MV-4-11 (cell line): ENCODE results near the gene CUX1.
"Not testable (repeated sequence)": the region's sequence is repeated elsewhere in the genome, so short reads cannot be mapped to it uniquely, and the experiment has no call there.

Experiments used
- DNase-seq: peaks from one replicate; lab custom pipeline; 2025; lab: John Stamatoyannopoulos, UW

CUX1 gene

DNA sequence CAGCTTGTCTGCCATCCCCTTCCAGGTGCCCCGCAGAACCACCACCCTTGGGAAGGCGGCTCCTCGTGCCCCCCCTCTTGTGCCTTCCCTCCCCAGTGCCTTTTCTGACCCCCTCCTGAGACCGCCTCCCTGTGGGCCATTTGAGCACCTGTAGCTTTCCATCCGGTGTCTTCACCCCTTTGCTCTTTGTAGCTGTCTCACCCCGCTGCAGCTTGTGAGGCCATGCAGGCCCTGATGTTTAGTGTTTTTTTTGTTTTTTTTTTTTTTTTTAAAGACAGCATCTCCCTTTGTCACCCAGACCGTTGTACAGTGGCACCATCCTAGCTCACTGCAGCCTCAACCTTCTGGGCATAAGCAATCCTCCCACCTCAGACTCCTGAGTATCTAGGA, 52.5 kb downstream of the CUX1 start:
- no peak for DNase-seq

DNA sequence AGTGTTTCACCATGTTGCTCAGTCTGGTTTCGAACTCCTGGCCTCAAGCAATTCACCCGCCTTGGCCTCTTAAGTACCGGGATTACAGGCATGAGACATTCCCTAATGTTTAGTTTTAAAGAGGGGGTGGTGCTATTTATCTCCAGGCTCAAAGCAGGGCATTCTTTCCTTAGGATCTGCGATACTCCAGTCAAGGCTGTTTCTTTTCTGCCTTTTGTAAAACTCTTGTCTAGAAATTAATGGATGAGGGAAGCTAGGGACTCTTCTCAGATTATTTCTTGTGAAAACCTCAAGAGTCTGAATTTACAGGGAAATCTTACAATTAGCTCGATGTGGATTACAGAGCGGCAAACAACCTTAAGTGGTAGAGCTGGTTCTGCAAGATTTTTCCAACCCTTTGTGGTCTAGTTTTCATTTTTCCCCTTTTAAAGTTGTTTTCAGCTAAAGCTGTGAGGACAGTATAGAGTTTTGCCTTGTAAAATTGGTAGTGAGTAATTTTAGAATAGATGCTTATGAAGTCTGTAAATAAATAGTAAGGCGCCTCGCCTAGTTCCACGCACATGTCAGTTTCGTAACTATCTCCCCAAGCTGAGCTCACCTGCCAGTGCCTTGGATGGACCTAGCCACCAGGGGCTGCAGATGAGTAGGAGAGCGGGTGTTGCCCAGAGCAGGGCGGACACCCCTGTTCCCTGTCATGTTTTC, 53.1 kb downstream of the CUX1 start:
- no peak for DNase-seq

DNA sequence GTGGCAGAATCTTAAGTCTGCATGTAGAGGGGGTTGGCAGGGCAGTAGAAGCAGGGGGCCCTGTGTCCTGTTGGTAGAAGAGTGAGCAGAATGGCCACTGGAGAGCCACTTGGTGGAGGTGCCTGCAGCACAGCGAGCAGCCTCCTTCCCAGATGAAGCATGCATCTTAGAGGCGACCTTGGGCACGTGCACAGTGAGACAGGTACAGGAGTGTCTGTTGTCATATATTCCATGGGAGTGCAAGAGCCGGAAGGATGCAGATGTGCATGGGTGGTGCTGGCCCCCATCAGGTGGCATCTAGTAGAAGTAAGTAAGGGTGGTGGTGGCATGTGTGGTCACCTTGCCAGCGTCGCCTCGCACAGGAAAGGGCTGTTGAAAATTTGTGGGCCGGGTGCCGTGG, 53.9 kb downstream of the CUX1 start:
- no peak for DNase-seq

DNA sequence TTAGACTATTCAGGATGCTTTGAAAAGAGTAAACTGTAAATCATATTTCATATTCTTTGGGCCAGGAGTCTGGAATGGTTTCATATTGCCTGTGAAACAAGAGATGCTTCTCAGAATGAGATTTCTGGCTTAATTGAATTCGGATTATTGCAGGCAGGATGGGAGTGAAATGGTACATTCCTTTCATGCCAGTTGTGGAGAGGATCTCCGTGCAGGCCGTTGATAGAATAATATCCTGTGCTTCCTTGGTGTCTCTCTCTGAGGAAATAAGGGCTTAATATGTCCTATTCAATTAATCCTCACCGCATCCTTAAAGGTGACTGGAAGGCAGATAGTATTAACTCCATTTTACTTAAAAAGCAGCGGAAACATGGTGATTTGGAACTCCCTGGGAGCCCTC, 56.6 kb downstream of the CUX1 start:
- DNase-seq: no peak

DNA sequence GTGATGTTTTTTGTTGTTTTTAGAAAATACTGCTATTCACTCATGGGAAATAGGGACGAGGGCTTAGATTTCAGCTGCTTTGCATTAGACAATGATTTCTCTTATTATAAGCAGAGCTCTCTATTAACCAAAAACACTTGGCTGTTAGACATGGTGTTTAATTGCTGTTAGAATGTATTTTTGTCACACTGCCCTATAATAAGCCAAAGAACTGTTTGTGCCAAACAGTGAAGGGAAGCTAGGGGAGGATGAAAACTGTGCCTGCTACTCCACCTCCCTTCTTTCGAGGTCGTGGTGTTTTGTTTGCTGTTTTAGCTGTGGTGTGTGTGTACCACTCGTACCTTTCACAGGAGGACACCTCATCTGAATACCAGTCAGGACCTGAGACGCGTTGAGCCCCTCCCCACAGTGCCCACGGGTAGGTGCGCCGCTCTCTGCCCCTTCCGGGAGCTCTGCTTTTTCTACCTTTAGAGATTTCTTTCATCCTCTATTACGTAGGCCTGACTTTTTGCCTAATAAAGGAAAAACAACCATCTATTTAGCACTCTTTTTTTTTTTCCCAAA, 57.9 kb downstream of the CUX1 start:
- no peak for DNase-seq

DNA sequence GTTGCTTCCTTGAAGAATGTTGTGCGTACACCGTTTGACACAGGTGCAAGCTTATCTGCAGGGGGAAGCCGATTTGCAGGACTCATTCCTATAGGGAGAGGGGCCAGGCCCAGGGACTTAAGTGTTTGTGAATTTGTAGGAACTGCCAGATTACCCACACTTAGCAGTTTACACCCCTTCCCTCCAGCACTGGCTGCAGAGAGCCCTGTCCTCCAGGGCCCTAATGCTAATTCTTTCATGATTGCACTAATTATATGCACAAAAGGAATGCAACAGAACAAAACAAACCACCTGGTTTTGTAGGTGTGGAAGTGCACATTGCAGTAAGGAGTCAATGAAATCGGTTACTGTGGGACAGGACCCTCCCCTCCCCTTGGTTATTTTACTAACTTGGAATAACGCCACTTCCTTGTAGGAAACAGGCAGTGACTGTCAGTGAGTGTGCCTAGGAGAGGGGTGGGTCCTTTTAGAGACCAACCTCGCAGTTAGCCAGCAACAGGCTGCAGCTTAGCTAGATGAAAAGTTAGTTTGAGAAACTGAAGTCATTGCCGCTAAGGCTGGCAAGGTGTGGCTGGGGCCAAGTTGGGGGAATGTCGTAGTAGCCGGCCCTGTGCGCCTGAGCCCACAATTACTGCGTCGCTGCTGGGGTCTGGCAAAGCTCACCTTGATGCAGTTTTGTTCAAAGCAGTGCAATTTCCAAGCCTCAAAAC, 60.6 kb downstream of the CUX1 start:
- no peak for DNase-seq

DNA sequence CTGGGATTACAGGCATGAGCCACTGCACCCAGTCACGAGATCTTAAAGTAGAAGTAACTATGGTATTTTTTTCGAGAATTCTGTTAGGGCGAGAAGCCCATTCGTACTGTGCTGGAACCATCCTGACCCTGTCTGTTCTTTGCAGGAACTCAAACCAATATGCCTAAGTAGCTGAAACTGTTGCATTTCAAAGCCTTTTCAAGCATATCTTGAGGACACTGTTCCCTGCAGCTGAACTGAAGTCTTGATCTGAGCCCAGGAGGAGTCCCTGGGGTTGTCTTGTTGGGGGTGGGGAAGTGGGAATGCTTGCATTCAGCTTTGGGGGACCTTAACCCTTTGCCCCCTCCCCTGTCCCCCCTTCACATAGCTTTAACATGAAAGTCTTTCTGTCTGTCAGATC, 61.5 kb downstream of the CUX1 start:
- DNase-seq: no peak

DNA sequence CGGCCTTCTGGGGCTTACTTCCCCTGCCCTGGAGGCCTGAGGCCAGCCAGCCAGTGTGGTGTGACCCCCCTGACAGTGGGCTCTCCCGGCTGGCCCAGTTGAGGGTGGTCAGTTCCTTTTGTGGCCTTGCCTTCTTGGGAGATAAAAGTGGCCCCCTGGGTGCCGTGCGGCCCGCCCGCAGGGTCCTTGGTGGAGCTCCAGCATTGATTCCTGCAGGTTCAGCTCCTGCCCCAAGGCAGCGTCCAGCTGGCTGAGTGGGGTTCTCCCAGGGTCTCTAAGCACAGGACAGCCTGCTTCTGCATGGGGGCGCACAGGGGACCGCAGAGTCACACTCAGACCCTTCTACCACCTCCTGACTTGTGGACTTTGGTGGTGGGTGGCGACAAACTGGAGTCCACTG, 62.1 kb downstream of the CUX1 start:
- DNase-seq: no peak

DNA sequence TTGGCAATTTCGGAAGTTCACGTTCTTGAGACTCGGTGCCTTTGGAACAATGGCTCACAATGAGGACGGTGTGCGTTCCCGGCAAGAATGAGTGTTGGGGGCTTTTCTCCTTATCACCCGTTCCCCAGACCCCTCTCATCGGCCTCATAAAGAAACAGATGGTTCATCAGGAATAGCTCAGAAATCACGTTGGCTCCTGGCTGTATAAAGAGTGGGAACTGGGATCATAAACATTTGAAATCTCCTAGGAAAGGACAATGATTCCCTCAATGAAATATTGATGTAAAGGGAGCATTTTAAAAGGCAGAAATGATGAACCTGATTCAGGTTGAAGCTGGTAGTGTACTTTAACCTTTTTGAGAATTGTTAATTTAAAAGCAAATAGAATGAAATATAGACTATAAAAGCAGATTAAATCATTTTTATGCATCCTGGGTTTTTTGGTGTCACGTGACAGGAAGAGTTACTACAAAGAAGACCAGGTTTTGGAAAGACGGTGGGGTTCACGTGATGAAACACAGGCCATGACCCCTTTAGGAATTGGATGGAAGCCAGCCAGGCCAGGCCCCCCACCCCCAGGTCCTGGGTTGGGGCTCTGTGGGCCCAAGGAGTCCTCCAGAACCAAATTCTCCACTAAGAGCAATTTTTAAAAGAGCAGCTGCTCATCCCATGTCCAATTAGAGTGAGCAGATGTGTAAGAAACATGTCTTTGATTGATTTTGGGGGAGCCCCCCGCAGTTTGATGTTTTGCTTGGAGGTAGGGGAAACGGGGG, 63.0 kb downstream of the CUX1 start:
- no peak for DNase-seq

DNA sequence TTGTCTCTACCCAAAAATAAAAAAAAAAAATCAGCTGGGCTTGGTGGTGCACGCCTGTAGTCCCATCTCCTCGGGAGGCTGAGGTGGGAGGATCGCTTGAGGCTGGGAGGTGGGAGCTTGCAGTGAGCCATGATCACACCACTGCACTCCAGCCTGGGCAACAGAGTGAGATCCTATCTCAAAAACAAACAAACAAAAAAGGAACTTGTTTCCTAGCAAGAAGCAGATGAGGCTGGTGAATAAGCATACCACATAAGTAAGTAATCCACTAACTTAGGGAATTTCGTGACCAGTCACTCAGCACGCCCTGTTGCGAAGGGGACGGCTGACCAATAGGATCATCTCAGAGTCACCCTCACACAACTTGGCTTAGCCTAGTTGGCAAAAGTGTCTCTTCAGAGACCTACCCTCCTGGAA, 64.6 kb downstream of the CUX1 start:
- DNase-seq: no peak

DNA sequence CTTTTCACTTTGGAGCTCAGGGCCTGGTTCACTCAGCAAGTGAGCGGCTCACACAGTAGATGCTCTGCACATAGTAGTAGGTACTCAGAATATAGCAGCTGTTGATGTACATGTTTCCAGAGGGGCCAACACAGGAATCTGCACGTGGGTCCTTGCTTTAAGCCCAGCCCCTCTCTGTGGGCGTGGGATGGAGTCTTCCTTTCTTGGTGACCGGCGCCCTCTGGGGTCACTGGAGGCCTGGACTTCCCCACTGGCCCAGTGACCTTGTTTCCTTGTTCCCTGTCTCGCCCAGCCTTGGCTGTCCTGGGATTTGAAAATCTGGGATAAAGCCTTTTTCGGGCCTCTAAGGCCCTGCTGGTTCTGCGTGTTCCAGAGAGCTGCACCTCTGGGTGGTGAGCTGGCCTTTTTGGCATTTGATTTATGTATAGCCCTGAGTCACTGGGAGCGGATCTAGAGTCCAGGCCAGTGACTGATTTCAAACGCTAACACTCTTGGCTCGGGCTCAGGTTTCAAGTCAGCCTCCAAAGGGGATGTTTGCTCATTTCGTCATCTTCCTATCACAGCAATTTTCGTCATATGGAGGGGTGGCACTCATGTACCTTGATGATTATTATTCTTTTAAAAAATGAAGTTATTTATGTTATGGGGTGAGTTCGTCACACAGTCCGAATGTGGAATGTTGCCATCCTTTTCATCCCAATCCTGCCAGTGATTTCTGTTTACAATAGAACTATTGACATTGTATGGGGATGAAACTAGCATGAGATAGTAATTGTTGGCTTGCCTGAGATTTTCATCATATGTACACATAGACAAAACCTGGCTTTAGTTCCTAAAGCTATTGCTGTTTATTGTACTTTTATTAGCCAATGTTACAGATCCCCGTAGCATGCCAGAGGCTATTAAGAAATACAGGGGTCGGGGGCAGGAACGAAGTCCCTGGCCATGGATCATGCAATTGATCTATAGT, 65.5 kb downstream of the CUX1 start:
- peak; percentile 84 for DNase-seq

DNA sequence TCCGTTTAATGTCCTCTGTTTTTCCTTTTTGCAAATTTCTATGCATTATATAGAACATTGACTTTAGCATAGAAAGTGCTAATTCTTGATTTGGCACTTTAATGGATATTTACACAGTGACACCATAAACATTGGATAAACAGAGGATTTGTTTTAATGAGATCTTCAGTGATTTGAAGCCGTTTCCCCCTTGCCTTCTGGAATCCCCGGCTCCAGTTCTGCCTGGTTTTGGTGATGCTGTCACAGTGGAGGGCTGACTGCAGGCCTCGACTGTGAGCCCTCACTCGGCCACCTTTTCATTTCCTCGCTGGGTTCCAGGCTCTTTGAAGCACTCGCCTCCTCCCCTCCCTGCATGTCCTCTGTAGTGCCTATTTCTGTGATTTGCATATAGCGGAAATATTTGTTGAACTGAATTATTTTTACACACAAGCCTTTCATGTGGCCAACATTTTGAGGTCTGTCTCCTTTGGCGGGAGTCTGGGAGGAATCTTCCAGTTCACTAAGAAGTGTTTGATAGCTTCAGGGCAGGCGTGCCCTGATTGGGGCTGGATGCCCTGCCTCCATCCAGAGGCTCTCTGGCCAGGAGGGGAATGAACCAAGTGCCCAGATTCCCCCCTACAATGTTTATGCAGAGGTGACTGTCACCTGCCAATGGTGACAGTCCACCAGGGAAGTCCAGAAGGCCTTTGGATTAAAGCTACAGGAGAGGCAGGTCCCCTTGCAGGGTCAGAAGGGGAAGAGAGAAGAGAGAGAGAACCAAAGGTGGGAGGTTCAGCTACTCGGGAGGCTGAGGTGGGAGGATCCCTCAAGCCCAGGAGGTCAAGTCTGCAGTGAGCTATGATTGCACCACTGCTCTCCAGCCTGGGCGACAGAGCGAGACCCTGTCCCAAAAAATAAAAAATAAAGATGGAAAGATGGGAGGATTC, 67.5 kb downstream of the CUX1 start:
- DNase-seq: no peak

DNA sequence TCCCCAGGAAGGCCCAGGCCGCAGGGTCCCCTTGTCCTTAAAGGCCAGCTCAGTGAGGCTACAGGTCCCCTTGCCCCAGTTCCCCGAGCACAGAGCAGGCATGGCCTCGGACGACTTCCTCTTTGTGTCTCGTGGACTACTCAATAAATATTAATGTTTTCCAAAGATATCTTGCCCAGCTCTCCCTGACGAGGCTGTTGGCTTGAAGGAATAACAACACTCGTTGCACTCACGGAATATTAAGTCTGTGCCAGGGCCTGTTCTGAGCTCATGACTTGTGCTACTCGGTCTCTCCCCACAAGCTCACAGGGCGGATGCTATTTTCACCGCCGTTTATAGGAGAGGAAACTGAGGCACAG, 68.2 kb downstream of the CUX1 start:
- no peak for DNase-seq

DNA sequence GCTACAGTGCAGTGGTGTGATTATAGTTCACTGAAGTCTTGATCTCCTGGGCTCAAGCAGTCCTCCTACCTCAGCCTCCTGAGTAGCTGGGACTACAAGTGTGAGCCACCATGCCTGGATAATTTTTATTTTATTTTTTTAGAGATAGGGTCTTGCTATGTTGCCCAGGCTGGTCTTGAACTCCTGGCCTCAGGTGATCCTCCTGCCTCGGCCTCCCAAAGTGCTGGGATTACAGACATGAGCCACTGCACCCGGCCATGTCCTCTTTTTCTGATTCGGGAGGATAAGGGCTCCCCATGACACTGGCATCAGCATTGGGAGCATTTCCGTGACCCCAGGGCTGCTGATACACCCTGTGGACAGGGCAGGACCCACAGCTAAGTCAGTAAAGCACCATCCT, 69.9 kb downstream of the CUX1 start:
- not testable (repeated sequence) for DNase-seq

DNA sequence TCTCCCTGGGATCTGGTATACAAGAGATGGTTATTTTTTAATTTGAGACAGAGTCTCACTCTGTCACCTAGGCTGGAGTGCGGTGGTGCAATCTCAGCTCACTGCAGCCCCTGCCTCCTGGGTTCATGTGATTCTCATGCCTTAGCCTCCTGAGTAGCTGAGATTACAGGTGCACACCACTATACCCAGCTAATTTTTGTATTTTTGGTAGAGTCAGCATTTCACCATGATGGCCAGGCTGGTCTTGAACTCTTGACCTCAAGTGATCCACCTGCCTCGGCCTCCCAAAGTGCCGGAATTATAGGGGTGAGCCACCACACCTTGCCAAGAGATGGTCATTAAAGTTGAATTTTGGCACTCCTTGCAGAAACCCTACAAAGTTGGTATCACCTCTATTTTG, 71.1 kb downstream of the CUX1 start:
- DNase-seq: not testable (repeated sequence)

DNA sequence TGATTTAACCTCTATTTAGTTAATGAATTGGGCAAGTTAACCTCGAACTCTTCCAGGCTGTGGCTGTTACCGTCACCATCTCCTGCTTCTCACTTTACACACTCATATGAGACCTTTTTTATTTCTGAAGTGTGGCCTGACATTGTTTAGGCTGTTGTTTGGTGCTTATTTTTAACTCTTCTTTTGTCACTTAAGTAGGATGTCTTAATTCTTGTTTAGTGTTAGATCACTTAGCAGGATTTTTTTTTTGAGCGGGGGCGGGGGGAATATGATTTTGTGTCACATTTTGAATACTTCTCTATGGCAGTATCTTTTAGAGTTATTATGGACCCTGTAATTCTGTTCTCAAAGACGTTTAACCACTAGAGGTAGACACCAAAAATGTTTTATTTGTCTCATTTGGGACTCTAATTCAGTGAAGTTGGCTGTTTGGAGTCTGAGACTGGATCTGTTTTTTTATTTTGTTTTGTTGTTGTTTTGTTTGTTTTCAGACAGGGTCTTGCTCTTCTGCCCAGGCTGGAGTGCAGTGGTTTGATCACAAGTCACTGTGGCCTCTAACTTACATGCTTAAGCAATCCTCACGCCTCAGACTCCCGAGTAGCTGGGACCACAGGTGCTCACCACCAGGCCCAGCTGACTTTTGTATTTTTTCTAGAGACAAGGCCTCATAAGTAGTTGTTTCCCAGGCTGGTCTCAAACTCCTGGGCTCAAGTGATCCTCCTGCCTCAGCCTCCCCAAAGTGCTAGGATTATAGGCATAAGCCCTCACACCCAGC, 73.5 kb downstream of the CUX1 start:
- peak; percentile 14 for DNase-seq

DNA sequence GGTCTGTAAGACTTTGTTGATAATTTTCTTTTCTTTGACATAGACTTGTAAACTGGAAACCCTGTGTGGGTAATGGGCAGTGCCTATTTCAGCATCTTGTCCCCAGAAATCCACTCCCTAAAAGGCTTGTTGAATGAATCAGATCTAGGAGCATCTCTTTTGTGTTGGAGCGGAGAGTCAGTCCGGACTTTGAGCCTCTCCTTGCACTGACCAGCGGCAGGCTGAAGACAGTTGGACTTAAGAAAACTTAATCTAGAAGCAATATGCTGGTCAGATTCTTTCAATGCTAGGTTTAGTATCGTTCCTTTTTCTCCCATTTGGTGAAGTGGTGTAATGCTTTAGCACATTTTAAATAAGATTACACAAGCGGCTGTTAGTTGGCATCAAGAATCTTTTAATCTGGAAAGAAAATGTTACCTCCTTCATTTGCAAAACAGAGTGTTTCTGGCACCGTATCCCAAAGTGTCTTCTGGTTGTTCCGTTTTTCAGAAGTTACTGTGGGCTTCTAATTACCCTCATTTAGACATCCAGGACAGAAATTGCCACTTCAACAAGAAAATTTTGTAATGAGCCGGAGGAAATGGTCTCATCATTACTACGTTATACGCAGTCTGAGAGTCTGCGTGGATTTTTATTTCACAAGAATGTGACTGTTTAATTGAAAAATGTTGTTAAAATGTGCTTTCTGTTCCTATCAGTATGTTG, 74.7 kb downstream of the CUX1 start:
- peak; percentile 71 for DNase-seq

DNA sequence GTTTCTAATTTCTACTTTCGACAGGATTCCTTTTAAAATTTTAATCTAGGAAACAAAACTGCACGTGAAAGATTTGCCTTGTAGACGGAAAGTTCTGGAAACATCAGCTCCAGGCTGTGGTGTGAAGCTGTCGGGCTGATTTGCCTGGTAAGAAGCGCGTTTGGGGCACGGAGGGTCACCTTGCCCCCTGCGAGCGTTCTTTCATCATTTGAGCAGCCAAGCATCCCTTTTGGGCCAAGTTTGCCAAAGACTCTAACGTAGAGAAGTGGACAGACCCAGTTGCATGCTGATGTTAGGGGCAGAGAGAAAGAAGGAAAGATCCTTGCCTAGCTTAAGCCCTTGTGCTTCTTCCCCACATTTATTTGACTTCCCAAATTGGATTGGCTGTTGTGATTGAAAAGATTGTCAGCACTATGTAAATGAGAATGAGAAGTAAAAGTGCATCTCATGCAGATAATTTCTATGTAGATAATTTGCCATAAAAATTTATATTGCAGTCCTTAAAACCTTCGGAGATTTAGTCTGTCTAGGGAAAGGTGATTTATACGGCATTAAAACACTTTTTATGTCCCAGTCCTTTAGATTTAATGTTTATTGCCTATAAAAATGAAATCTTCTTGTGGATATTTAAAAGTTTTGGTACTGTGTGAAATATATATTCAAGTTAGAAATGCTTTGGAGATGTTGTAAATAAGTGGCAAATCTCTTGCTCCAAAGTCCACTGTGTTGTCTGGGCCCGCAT, 76.1 kb downstream of the CUX1 start:
- DNase-seq: no peak
